HEK293 (cell line): ENCODE data around the gene SPRR2B.
"Not testable (repeated sequence)": the region's sequence is repeated elsewhere in the genome, so short reads cannot be mapped to it uniquely, and the experiment has no call there.

Experiments
- CTCF ChIA-PET: fragments of 350-600 bp; formaldehyde crosslinking; extraction: SDS; loops from one replicate; lab custom pipeline; 2021; ENCODE audit warnings: antibody characterized with exemption; lab: Yijun Ruan, JAX
- POLR2A ChIA-PET: fragments of 300-600 bp; formaldehyde crosslinking; extraction: SDS; loops from one replicate; lab custom pipeline; 2020; ENCODE audit warnings: antibody characterized with exemption, inconsistent platforms; lab: Yijun Ruan, JAX
- H3K27ac ChIP-seq: fragments of 200-500 bp; sonication (Bioruptor generic); 2 replicates; pipeline ENCODE4 v1.5.1; 2014; ENCODE audit warnings: low read depth, low read length, control low read depth, inconsistent platforms; ENCODE audit errors: extremely low read depth
- H3K36me3 ChIP-seq, 2 experiments: fragments of 200-500 bp in 1 of 2; sonication (Bioruptor generic) in 1 of 2; 1 replicate in 1 of 2; 2 replicates in 1 of 2; pipeline ENCODE4 v1.5.1; 2014 to 2017; ENCODE audit warnings: inconsistent platforms in 2 of 2, low read length in 2 of 2; ENCODE audit not compliant: control insufficient read depth in 2 of 2, insufficient read depth in 1 of 2
- H3K4me1 ChIP-seq: fragments of 200-500 bp; sonication (Bioruptor generic); 2 replicates; pipeline ENCODE4 v1.5.1; 2014; ENCODE audit warnings: mild to moderate bottlenecking, low read length, inconsistent platforms; ENCODE audit not compliant: control insufficient read depth, insufficient read depth
- H3K4me3 ChIP-seq: 2 replicates; pipeline ENCODE4 v1.5.1; 2011; ENCODE audit warnings: low read depth, mild to moderate bottlenecking, control low read depth, low read length, moderate library complexity
- H3K9me3 ChIP-seq: fragments of 200-500 bp; sonication (Bioruptor generic); 2 replicates; pipeline ENCODE4 v1.5.1; 2014; ENCODE audit warnings: low read depth, low read length, inconsistent platforms; ENCODE audit not compliant: control insufficient read depth, insufficient read depth
- KLF17 ChIP-seq: fragments of 450-650 bp; formaldehyde crosslinking; IDR thresholded peaks from 2 replicates; pipeline ENCODE4 v1.5.1; 2016; ENCODE audit warnings: missing biosample characterization, missing genetic modification characterization
- SCRT1 ChIP-seq: fragments of 450-650 bp; formaldehyde crosslinking; IDR thresholded peaks from 2 replicates; pipeline ENCODE4 v1.5.1; 2016; ENCODE audit warnings: missing biosample characterization, missing genetic modification characterization, borderline replicate concordance
- WT1 ChIP-seq: fragments of 450-650 bp; formaldehyde crosslinking; IDR thresholded peaks from 2 replicates; pipeline ENCODE4 v1.5.1; 2016; ENCODE audit warnings: missing biosample characterization, missing genetic modification characterization
- YY2 ChIP-seq: fragments of 450-650 bp; formaldehyde crosslinking; IDR thresholded peaks from 2 replicates; pipeline ENCODE4 v1.5.1; 2016; ENCODE audit warnings: missing biosample characterization, missing genetic modification characterization
- ZBTB21 ChIP-seq: fragments of 450-650 bp; formaldehyde crosslinking; IDR thresholded peaks from 2 replicates; pipeline ENCODE4 v1.5.1; 2017; ENCODE audit warnings: missing biosample characterization, missing genetic modification characterization
- ZFP3 ChIP-seq: fragments of 450-650 bp; formaldehyde crosslinking; IDR thresholded peaks from 2 replicates; pipeline ENCODE4 v1.5.1; 2016; ENCODE audit warnings: low read depth, missing biosample characterization, missing genetic modification characterization
- ZNF132 ChIP-seq: fragments of 450-650 bp; formaldehyde crosslinking; IDR thresholded peaks from 2 replicates; pipeline ENCODE4 v1.5.1; 2017; ENCODE audit warnings: missing biosample characterization, missing genetic modification characterization, borderline replicate concordance
- ZNF2 ChIP-seq: fragments of 450-650 bp; formaldehyde crosslinking; IDR thresholded peaks from 2 replicates; pipeline ENCODE4 v1.5.1; 2016; ENCODE audit warnings: missing biosample characterization, missing genetic modification characterization
- ZNF239 ChIP-seq: fragments of 450-650 bp; formaldehyde crosslinking; IDR thresholded peaks from 2 replicates; pipeline ENCODE4 v1.5.1; 2016; ENCODE audit warnings: missing biosample characterization, missing genetic modification characterization
- ZNF350 ChIP-seq: fragments of 450-650 bp; formaldehyde crosslinking; IDR thresholded peaks from 2 replicates; pipeline ENCODE4 v1.5.0; 2017; ENCODE audit warnings: missing biosample characterization, mild to moderate bottlenecking, missing genetic modification characterization
- ZNF366 ChIP-seq: fragments of 450-650 bp; formaldehyde crosslinking; conservative IDR thresholded peaks from 2 replicates; pipeline ENCODE4 v1.5.1; 2016; ENCODE audit warnings: missing biosample characterization, missing genetic modification characterization
- ZNF416 ChIP-seq: fragments of 450-650 bp; formaldehyde crosslinking; IDR thresholded peaks from 2 replicates; pipeline ENCODE4 v1.5.1; 2016; ENCODE audit warnings: missing biosample characterization, missing genetic modification characterization
- ZNF449 ChIP-seq: fragments of 450-650 bp; formaldehyde crosslinking; IDR thresholded peaks from 2 replicates; pipeline ENCODE4 v1.5.1; 2017; ENCODE audit warnings: missing biosample characterization, mild to moderate bottlenecking, missing genetic modification characterization, moderate library complexity
- ZNF48 ChIP-seq: fragments of 450-650 bp; formaldehyde crosslinking; IDR thresholded peaks from 2 replicates; pipeline ENCODE4 v1.5.1; 2016; ENCODE audit warnings: missing biosample characterization, missing genetic modification characterization
- ZNF530 ChIP-seq: fragments of 450-650 bp; formaldehyde crosslinking; IDR thresholded peaks from 2 replicates; pipeline ENCODE4 v1.5.1; 2016; ENCODE audit warnings: low read depth, missing biosample characterization, missing genetic modification characterization
- ZNF558 ChIP-seq: fragments of 450-650 bp; formaldehyde crosslinking; IDR thresholded peaks from 2 replicates; pipeline ENCODE4 v1.5.1; 2016; ENCODE audit warnings: missing biosample characterization, missing genetic modification characterization
- ZNF610 ChIP-seq: fragments of 450-650 bp; formaldehyde crosslinking; IDR thresholded peaks from 2 replicates; pipeline ENCODE4 v1.5.1; 2016; ENCODE audit warnings: missing biosample characterization, missing genetic modification characterization, borderline replicate concordance
- ZNF629 ChIP-seq: fragments of 450-650 bp; formaldehyde crosslinking; IDR thresholded peaks from 2 replicates; pipeline ENCODE4 v1.5.1; 2017; ENCODE audit warnings: missing biosample characterization, missing genetic modification characterization
- ZNF677 ChIP-seq: fragments of 450-650 bp; IDR thresholded peaks from 2 replicates; pipeline ENCODE4 v1.5.0; 2018; ENCODE audit warnings: missing biosample characterization, mild to moderate bottlenecking, missing genetic modification characterization, moderate library complexity
- ZNF701 ChIP-seq: fragments of 450-650 bp; formaldehyde crosslinking; IDR thresholded peaks from 2 replicates; pipeline ENCODE4 v1.5.1; 2016; ENCODE audit warnings: missing biosample characterization, missing genetic modification characterization

The SPRR2B gene

DNA sequence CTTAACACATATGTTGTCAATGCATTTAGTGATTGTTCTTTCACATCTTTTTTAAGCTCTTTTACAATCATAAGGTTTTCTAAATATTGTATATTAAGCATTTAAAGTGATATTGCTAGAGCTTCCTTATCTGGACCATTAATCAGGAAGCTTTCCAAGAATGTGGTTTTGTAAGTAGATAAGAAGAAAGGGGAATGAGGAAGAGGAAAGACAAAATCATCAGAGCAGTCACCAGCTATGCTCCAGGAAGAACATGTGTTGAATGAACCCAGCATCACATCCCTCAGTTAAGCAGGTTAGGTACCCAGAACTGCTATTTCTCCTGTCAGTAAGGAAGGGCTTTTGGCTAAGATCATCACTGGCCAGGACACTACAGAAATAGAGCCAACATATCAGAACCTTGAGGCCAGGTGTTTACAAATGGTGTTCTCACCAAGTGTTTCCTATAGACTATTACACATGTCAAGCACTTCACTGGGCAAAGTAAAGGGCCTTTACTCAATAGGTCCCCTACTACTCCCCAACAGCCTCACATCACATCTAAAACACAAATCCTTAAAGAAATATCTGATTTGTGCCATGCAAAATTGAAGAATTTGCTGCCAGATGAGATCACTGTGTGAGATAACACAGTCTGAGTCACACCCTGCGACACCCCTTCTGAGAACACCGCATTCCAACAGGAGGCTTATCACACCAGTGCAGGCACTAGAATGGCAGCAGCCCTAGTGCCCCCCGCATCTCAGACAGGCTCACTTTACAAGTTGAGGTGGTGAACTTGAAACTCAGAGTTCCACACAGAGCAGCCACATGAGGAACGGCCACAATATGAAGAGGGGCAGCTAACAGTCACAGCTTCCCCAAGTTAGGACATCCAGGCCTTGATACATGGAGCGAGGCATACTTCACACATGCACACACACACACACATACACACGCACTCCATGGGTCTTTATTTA is 12.3 kb downstream of the SPRR2B start (continued):
- TF ChIP-seq ZBTB21 (tag by site-specific recombination): no peak
- no peak for TF ChIP-seq ZNF701 (tag by site-specific recombination)
- no peak for TF ChIP-seq ZNF350 (tag by site-specific recombination)
- TF ChIP-seq, all 188 proteins: peak for 0

DNA sequence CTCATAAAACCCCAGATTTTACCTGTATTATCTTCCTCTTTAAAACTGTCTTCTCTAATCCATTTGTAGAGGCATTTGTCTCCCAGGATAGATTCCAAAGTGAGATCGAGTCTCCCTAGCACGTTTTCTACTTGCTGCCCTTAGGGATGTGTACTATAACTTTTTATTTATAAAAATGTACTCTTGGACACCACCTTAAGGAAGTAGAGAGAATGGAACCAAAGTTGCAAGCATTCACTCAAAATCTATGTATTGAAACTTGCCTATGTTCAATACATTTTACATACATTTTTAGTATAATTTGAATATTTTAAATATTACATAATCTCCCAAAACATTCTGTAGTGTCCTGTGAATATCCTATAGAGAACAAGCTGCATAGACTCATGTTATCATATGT is 13.3 kb downstream of the SPRR2B start:
- no peak for TF ChIP-seq KLF17 (tag by site-specific recombination)
- TF ChIP-seq WT1: no peak
- TF ChIP-seq SCRT1 (tag by site-specific recombination): no peak
- no peak for TF ChIP-seq ZNF610 (tag by site-specific recombination)
- POLR2A ChIA-PET: no interaction called here

DNA sequence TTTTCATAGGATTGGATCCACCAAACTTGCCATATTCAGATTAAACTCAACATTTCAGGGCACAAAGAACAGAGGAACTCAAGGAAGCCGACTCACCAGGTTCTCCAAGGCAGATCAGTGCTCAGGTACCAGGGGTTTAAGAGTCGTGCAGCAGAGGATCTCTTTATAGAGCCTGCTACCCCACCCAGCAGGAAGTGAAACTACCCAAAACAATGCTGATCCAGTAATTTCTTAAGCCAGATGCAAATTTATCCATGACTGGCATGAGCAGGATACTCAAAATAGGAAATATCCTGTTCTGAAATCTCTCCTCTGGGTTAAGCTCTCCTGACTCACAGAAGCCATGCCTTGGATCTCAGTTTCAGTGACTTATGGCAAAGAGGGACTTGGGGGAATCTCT is 14.0 kb downstream of the SPRR2B start, which contains the start of gene SPRR2A:
TSS of gene SPRR2A (minus strand) at position 138 of the 400 bp plus-strand sequence. CDS start 777 bp downstream, outside the sequence.
- no peak within 1 kb of the TSS for H3K4me3 ChIP-seq
- H3K36me3 ChIP-seq: no peaks in the 10 kb centered on the region
- ChIA-PET CTCF (interaction anchor here (0.6 kb wide), 2 partner anchors 135 to 942 kb away, joined by 3 to 4 read pairs; no protein-coding TSS in a partner anchor), POLR2A (no interaction called here)
- no peak within 1 kb of the TSS for H3K27ac ChIP-seq
- no peaks in the 10 kb centered on the region for H3K9me3 ChIP-seq
- TF ChIP-seq YY2 (tag by site-specific recombination) (no peak), ZNF48 (no peak), ZNF449 (no peak), ZNF677 (tag by site-specific recombination) (no peak), ZNF416 (tag by site-specific recombination) (no peak), ZNF239 (no peak), ZFP3 (tag by site-specific recombination) (no peak), ZNF366 (tag by site-specific recombination) (no peak), ZNF629 (tag by site-specific recombination) (no peak), ZNF2 (tag by site-specific recombination) (no peak), ZNF558 (no peak), ZNF132 (tag by site-specific recombination) (no peak), ZNF530 (tag by site-specific recombination) (no peak)
- no peaks in the 10 kb centered on the region for H3K4me1 ChIP-seq

More for the DNA sequence above, 13.3 kb downstream of the SPRR2B start:
- Histone ChIP-seq H3K9me3 (no peaks in the 10 kb centered on the region), H3K27ac (no peak overlapping the region), H3K36me3 (no peaks in the 10 kb centered on the region), H3K4me3 (no peak overlapping the region), H3K4me1 (no peaks in the 10 kb centered on the region)
- CTCF ChIA-PET: interaction anchor here (0.6 to 1.3 kb wide), 4 partner anchors 9 to 942 kb away, joined by 3 to 4 read pairs (median 3); no protein-coding TSS in a partner anchor

- H3K4me3 ChIP-seq, H3K9me3 ChIP-seq, POLR2A ChIA-PET, H3K4me1 ChIP-seq, H3K36me3 ChIP-seq, H3K27ac ChIP-seq: not testable (repeated sequence)
- CTCF ChIA-PET: interaction anchor here (1.0 kb wide), 1 partner anchor 26 kb away, joined by 3 read pairs; no protein-coding TSS in a partner anchor
Observed at GRCh38 chr1:153056111-153056510, 15.3 kb downstream of the SPRR2B start.
